WI38 (cell line): ENCODE results near the gene SH3RF3.

Experiments used
- H3K4me3 ChIP-seq: 2 replicates; pipeline ENCODE4 v1.5.1; 2011; ENCODE audit warnings: low read depth, mild to moderate bottlenecking, control low read depth, low read length
- TF ChIP-seq, protein P1 (sequence below): IDR thresholded peaks from 2 replicates; pipeline ENCODE4 v1.5.1; 2012; ENCODE audit warnings: low read depth, mild to moderate bottlenecking, control low read depth, low read length

Gene SH3RF3

DNA sequence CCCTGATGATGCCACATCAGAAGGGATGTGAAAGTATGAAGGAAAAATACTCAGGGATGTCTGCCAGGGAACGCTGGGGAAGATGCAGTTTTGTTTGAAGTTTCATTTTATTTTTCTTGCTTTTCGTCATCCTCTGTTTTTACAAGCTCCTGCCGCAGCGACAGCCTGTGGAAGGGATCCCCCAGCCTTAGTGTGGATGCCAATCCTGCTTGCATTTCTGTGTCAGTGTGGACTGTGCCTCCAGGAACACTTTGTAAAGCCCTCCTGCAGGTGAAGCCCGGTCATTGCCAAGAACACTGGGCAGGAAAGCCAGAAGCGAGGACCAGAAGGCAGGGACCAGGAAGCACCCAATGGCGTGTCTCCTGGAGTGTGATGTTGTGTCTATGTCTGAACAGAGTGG is 250.5 kb downstream of the SH3RF3 start:
- TF ChIP-seq, protein P1, sequence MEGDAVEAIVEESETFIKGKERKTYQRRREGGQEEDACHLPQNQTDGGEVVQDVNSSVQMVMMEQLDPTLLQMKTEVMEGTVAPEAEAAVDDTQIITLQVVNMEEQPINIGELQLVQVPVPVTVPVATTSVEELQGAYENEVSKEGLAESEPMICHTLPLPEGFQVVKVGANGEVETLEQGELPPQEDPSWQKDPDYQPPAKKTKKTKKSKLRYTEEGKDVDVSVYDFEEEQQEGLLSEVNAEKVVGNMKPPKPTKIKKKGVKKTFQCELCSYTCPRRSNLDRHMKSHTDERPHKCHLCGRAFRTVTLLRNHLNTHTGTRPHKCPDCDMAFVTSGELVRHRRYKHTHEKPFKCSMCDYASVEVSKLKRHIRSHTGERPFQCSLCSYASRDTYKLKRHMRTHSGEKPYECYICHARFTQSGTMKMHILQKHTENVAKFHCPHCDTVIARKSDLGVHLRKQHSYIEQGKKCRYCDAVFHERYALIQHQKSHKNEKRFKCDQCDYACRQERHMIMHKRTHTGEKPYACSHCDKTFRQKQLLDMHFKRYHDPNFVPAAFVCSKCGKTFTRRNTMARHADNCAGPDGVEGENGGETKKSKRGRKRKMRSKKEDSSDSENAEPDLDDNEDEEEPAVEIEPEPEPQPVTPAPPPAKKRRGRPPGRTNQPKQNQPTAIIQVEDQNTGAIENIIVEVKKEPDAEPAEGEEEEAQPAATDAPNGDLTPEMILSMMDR = no peak
- no peak overlapping the region for H3K4me3 ChIP-seq

- TF ChIP-seq, protein P1 = no peak
- H3K4me3 ChIP-seq = no peak overlapping the region
These were observed 251.7 kb downstream of the SH3RF3 start for GRCh38 chr2:109380502-109381326.

- H3K4me3 ChIP-seq = no peak overlapping the region
- TF ChIP-seq, protein P1 = no peak
These were observed 252.4 kb downstream of the SH3RF3 start for GRCh38 chr2:109381327-109381820.

- no peak overlapping the region for H3K4me3 ChIP-seq
- TF ChIP-seq, protein P1 = no peak
These were observed 253.4 kb downstream of the SH3RF3 start for GRCh38 chr2:109382226-109382895.

DNA sequence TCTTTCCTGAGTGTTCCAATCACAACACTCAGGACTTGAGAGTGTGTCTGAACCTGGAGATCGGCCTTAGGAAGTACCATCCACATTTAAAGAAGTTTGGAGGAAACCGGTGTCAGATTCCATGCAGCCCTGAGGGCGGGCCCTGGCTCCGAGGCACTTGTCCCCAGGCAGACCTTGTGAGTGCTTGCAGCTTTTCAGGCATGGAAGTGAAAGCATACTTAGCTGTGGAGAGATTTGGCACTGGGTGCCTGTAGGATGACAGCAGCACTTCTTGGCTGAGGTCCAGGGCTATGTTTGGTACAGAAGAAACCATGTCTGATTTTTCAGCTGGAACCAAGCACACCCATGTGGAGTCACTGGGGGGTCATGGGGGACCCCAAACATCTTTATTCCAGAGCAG is 253.9 kb downstream of the SH3RF3 start:
- TF ChIP-seq, protein P1 = no peak
- H3K4me3 ChIP-seq = no peak overlapping the region

- no peak overlapping the region for H3K4me3 ChIP-seq
- TF ChIP-seq, protein P1 = no peak
These were observed 254.7 kb downstream of the SH3RF3 start for GRCh38 chr2:109383505-109384307.
